OCI-M2 (cell line): Measurements from ENCODE around the gene PPAT.
A peak's percentile ranks its signal among the peaks of the same experiment; 100 is the strongest.
"Not testable (repeated sequence)": the region's sequence is repeated elsewhere in the genome, so short reads cannot be mapped to it uniquely, and the experiment has no call there.

Experiments used
- DNase-seq: peaks from one replicate; lab custom pipeline; 2025; ENCODE audit not compliant: unreplicated experiment; lab: John Stamatoyannopoulos, UW

PPAT gene

DNA sequence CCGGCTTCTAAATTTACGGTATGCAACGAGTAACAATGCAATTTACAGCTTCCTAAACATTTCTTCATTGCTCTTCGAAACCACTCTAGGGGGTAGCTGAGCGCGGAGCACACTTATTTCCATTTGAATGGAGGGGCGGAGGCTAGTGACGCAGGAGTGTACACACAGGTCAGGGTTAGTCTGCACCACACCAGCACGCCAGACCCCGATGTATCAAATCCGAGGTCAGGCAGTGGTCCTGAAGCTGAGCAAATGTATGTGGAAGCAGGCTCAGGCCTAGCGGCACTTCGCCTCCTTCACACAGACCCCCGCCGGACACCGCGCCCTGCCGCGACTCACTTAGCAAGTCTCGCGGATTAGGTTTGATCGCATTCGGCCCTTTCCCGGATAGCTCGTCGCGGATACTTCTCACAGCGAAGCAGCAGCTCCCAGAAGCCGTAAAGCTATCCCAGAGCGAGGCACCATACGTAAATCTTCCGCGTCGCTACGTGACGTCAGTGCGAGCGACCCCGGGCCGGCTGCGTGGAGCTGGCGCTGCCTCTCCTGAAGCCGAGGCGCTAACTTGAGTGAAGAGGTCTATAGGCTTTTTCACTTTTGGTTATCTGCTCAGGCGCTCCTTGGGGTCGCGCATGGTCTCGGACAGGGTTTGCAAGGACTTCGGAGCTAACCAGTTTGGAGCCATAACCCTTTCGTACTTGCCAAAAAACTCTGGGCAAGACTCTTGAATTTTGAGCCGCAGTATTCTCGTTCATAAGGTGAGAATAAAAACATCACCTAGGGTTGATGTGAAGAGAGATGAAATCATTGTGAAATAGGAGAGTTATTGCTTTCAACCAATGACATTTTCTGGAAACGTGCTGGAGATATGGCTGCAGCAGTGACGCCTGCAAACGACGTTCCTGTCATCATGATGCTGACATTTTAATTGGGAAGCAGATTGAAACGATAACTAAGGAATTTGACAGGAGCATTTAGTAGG is 48.1 kb downstream of the PPAT start, which contains the start of gene AASDH:
Gene AASDH (minus strand): TSS at position 469 of the 979 bp plus-strand sequence. CDS start 3,192 bp downstream, outside the sequence.
- peak; percentile 75 for DNase-seq

DNA sequence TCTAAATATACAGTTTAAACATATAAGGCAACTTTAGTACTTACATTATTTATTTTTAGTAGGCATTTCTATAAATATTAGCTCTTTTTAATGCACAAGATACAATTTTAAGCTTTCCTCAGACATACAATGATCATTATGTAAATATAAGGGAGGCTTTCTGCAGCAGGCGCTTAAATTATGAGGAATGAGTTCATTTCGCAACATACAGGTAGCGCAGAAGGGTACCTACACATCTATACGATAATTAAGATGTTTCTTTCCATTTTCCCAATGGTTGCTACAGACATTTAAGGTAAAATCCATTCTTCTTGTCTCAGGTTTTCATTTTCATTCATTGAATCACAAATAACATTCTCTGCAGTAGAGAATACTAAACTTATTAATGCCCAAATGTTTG is 49.3 kb downstream of the PPAT start:
- no peak for DNase-seq

DNA sequence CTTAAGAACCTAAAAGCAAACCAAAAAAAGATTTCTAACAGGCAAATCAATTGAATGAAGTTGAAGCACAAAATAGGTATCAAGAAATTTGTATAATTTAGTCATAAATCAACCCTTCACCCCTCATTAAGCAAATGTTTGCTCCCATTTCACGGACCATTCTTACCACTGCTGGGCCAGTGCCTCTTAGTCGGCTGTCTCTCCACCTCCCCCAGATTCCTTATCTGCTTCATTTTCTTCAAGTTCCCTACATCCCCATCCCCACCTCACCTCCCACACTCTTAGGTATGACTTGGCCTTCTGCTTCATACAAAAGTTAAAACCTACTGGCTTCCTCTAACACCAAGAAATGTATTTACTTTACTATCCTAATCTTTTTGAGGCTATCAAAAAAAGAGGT is 60.0 kb downstream of the PPAT start:
- DNase-seq = no peak

DNA sequence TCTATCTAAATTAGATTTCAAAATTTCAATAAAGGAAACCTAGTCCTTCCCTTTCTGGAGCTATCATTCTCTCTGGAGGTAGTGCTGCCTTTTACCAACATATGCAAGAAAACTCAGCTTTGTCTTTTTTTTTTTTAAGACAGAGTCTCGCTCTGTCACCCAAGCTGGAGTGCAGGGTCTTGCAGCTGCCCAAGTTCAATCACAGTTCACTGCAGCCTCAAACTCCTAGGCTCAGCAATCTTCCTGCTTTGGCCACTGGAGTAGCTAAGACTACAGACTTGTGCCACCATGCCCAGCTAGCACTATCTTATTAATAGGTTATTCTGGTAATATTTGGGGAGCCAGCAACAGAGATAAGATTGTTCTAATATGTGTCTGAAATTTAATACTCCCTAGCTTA is 60.5 kb downstream of the PPAT start:
- DNase-seq = no peak

DNA sequence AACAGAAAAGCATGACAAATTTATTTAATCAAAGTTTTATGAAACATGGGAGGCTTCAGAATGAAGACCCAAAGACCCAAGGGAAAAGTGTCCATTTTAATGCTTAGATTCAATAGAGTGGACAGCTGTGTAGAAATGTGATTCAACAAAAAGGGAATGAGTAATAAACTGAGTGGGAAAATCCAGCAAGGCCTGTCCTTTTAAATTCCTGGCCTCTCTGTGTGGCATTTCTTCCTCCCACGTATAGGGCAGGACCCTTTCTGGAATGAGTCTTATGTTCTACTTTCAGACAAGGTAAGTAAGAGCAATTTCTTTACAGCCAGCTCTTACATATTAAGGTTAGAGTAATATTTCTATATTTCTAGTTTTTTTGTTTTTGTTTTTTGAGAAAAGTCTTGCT is 62.6 kb downstream of the PPAT start:
- no peak for DNase-seq

DNA sequence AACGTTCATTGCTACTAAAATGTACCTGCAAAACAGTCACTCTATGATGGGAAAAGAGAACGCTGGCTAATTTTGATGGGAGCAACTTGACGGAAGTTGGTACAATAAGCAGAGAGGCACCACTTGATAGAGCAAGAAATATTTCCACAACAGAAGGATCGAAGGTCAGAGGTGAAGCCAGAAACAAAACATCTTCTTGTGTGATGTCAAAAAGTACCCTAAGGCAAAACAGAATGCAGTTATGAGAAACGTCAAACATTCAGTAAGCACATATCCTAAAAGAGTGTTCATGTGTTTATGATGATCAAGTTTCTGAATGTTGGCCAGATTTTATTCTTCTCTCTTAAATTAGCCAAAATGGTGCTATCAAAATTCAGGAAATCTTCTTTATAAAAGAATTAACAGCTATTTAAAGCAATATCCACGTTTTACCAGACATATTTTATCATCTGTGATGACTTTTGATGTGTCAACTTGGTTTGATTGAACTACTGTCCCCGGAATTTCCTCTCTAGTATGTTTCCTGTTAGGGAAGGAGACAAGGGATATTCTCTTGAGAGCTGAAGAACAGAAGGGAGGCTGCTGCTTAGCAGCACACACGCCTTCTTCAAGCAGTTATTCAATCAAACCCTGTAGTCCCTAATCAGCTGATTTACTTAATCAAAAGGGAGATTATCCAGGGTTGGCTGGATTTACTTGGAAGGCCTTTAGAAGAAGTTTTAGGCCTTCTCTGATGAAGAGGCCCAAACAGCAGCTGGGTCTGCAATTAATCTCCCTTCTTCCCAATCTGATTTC is 63.8 kb downstream of the PPAT start:
- DNase-seq = no peak

DNA sequence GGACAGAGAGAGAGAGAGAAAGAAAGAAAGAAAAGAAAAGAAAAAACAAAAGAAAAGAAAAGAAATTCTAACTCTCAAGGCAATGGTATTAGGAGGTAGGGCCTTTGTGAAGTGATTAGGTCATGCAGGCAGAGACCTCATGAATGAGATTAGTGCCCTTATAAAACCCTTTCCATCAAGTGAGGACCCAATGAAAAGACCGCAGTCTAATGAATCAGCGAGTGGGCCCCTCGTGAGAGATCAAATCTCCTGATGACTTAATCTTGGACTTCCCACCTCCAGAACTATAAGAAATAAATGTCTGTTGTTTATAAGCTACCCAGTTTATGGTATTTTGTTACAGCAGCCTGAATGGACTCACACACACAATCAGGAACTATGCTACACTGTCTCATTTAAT is 65.0 kb downstream of the PPAT start:
- DNase-seq = no peak

DNA sequence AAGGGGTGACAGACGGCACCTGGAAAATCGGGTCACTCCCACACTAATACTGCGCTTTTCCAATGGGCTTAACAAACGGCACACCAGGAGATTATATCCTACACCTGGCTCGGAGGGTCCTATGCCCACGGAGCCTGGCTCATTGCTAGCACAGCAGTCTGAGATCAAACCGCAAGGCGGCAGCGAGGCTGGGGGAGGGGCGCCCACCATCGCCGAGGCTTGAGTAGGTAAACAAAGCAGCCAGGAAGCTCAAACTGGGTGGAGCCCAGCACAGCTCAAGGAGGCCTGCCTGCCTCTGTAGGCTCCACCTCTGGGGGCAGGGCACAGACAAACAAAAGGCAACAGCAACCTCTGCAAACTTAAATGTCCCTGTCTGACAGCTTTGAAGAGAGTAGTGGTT is 72.4 kb downstream of the PPAT start:
- DNase-seq = not testable (repeated sequence)

DNA sequence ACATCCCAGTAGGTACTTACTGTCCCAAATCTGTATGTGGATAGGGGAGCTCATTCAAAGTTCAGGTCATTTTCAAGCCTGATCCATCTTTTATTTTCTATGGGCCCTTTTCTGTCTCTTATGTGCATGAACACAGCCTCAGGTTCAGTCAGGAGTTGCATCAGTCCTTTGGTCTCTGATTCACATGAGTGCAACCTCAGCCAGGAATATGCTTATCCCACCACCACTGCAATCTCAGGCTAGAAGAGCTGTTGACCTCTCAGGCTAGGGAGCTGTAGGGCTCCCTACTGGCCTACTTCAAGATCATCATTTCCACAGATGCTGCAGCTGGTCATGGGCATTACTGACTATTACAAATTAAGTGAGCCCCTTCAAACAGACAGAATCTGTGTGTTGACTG is 75.3 kb downstream of the PPAT start:
- DNase-seq = no peak

DNA sequence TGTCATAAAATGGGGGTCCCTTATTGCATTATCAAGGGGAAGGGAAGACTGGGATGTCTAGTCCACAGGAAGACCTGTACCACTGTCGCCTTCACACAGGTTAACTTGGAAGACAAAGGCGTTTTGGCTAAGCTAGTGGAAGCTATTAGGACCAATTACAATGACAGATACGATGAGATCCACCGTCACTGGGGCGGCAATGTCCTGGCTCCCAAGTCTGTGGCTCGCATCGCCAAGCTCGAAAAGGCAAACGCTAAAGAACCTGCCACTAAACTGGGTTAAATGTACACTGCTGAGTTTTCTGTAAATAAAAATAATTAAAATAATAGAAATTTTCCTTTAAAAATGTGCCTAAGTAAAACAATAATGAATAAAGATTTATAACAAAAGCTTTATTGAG is 78.8 kb downstream of the PPAT start:
- no peak for DNase-seq

DNA sequence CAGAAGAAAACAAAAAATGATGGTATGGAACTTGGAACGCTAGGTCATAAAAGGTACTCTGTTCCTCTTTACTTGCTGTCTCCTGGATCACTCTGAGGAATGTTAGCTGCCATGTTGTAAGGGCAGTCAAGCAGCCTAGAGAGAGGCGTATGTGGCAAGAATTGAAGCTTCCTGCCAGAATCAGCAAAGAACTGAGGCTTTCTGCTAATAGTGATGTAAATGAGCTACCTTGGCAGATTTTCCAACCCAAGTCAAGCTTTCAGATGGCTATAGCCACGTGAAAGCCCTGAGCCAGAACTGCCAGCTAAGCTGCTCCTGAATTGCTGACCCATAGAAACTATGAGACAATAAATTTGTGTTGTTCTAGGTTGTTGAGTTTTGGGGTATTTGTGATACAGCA is 86.8 kb downstream of the PPAT start:
- no peak for DNase-seq

DNA sequence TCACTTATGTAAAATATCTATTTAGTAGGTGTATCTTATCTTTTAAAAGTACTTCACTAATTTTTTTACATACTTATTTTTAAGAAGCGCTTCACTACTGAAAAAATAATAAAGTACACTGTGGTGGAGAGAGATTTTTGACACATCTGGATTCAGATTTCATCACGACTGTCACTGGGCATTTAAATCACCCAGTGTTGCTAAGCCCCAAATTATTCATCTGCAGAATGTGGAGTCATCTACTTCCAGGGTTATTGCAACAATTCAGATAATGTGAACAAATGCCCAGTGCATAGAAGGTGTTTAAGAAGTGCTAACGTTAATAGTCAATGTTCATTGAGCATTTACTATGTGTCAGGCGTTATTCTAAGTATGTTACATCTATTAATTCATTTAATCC is 90.0 kb downstream of the PPAT start:
- DNase-seq = no peak
